SK-N-SH (cell line): Measurements from ENCODE around the gene ANKRD62.
"Not testable (repeated sequence)": the region's sequence is repeated elsewhere in the genome, so short reads cannot be mapped to it uniquely, and the experiment has no call there.

Experiments used
- POLR2AphosphoS5 ChIP-seq: IDR thresholded peaks from 2 replicates; pipeline ENCODE4 v1.6.1; 2012; ENCODE audit warnings: low read depth, low read length
- RCOR1 ChIP-seq: fragments of 150-350 bp; IDR thresholded peaks from 2 replicates; pipeline ENCODE4 v1.6.1; 2017; ENCODE audit warnings: antibody characterized with exemption, low read length
- RFX5 ChIP-seq: IDR thresholded peaks from 2 replicates; pipeline ENCODE4 v1.6.1; 2012; ENCODE audit warnings: mild to moderate bottlenecking, improper control_type of control experiment, low read length
- TAF1 ChIP-seq: IDR thresholded peaks from 2 replicates; pipeline ENCODE4 v1.6.1; 2012; ENCODE audit warnings: low read depth, mild to moderate bottlenecking, low read length, moderate library complexity, borderline replicate concordance
- TF ChIP-seq, protein P1 (sequence below): fragments of 200-600 bp; sonication (generic); IDR thresholded peaks from 2 replicates; pipeline ENCODE4 v1.6.1; 2017; ENCODE audit warnings: antibody characterized with exemption, mild to moderate bottlenecking, moderate library complexity

DNA sequence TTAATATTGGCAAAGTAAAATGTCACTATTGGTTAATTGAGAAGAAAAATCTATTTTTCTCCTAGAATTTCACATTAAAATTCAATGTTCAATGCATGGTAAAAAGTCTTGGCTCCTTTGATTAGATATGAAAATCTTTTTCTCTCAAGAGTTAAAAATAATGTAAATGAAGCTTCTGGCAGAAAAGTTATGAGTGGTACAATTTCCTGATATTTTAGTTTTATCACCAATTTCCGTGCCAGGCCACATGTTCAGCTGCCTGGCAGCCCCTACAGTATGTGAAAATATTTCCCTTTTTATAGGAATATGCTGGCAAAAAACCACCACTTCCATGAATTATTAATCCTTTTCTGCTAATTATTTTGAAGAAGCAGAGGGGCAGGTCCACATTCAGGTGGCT is 22.6 kb upstream of the ANKRD62 start:
- TF ChIP-seq RCOR1, TAF1, POLR2AphosphoS5, RFX5: not testable (repeated sequence)
- TF ChIP-seq, protein P1, sequence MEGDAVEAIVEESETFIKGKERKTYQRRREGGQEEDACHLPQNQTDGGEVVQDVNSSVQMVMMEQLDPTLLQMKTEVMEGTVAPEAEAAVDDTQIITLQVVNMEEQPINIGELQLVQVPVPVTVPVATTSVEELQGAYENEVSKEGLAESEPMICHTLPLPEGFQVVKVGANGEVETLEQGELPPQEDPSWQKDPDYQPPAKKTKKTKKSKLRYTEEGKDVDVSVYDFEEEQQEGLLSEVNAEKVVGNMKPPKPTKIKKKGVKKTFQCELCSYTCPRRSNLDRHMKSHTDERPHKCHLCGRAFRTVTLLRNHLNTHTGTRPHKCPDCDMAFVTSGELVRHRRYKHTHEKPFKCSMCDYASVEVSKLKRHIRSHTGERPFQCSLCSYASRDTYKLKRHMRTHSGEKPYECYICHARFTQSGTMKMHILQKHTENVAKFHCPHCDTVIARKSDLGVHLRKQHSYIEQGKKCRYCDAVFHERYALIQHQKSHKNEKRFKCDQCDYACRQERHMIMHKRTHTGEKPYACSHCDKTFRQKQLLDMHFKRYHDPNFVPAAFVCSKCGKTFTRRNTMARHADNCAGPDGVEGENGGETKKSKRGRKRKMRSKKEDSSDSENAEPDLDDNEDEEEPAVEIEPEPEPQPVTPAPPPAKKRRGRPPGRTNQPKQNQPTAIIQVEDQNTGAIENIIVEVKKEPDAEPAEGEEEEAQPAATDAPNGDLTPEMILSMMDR = not testable (repeated sequence)
